RWPE2 (cell line): ENCODE data around the gene CBFA2T2.
"Not testable (repeated sequence)": the region's sequence is repeated elsewhere in the genome, so short reads cannot be mapped to it uniquely, and the experiment has no call there.

Experiments used
- ATAC-seq: fragments of 200-7000 bp; cut with Tn5 transposase; 3 replicates; pipeline ENCODE4 v1.9.1; 2021; ENCODE audit warnings: low read depth
- DNase-seq: peaks from one replicate; pipeline ENCODE4 v3.0.0-alpha.2; 2020; ENCODE audit warnings: low spot score
- H3K27ac ChIP-seq: fragments of 450-650 bp; 2 replicates; pipeline ENCODE4 v1.5.1; 2017; ENCODE audit warnings: mild to moderate bottlenecking; ENCODE audit not compliant: poor library complexity, severe bottlenecking
- H3K27me3 ChIP-seq: fragments of 250-450 bp; sonication (Bioruptor Pico); 2 replicates; pipeline ENCODE4 v1.5.1; 2021; ENCODE audit warnings: mild to moderate bottlenecking, moderate library complexity; ENCODE audit not compliant: insufficient read depth, poor library complexity, severe bottlenecking
- H3K36me3 ChIP-seq: fragments of 250-450 bp; sonication (Bioruptor Pico); 2 replicates; pipeline ENCODE4 v1.5.1; 2020; ENCODE audit warnings: low read depth, mild to moderate bottlenecking, moderate library complexity
- H3K4me1 ChIP-seq: fragments of 250-450 bp; sonication (Bioruptor Pico); 2 replicates; pipeline ENCODE4 v1.5.1; 2021; ENCODE audit warnings: mild to moderate bottlenecking, moderate library complexity; ENCODE audit not compliant: insufficient read depth, poor library complexity, severe bottlenecking
- H3K4me3 ChIP-seq: fragments of 250-450 bp; sonication (Bioruptor Pico); 2 replicates; pipeline ENCODE4 v1.5.1; 2021; ENCODE audit warnings: mild to moderate bottlenecking, moderate library complexity; ENCODE audit not compliant: severe bottlenecking
- H3K9me3 ChIP-seq: fragments of 250-450 bp; sonication (Bioruptor Pico); 2 replicates; pipeline ENCODE4 v1.5.1; 2021; ENCODE audit warnings: mild to moderate bottlenecking, moderate library complexity; ENCODE audit not compliant: severe bottlenecking
- TF ChIP-seq, protein P1 (sequence below): fragments of 450-650 bp; IDR thresholded peaks from one replicate; pipeline ENCODE4 v1.5.1; 2017; ENCODE audit warnings: mild to moderate bottlenecking, moderate library complexity; ENCODE audit not compliant: poor library complexity, severe bottlenecking

Gene CBFA2T2

DNA sequence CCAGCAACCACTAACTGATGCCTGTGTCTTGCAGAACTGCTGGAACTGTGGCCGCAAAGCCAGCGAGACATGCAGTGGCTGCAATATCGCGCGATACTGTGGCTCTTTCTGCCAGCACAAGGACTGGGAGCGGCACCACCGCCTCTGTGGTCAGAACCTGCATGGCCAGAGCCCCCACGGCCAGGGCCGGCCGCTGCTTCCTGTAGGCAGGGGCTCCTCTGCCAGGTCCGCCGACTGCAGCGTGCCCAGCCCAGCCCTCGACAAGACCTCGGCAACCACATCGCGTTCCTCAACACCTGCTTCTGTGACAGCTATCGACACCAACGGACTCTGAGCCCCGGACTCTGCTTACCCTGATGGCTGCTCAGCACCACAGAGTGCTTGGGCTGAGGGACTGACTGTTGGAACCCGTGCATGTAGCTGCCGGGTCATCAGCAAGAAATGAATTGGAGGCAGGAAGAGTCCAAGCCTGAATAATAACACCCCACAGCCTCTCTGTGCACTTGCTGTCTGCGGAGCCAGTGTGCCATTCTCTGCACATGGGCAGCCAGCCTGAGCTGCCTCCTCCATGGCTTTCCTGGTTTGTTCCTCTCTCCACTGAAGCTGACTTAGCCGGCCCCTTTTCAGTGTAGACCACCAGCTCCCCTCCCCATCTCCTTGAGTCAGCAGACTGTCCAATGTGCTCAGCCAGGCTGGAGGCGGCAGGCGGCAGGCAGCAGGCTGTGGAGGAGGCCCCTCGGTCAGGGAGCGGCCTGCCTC, 154.6 kb downstream of the CBFA2T2 start:
- DNase-seq (peak; percentile 82), ATAC-seq (no peak; the same call in 2 of the 3 replicates)
- H3K4me3 ChIP-seq, result no peak overlapping the region
- no peaks in the 10 kb centered on the region for H3K4me1 ChIP-seq
- TF ChIP-seq, protein P1, sequence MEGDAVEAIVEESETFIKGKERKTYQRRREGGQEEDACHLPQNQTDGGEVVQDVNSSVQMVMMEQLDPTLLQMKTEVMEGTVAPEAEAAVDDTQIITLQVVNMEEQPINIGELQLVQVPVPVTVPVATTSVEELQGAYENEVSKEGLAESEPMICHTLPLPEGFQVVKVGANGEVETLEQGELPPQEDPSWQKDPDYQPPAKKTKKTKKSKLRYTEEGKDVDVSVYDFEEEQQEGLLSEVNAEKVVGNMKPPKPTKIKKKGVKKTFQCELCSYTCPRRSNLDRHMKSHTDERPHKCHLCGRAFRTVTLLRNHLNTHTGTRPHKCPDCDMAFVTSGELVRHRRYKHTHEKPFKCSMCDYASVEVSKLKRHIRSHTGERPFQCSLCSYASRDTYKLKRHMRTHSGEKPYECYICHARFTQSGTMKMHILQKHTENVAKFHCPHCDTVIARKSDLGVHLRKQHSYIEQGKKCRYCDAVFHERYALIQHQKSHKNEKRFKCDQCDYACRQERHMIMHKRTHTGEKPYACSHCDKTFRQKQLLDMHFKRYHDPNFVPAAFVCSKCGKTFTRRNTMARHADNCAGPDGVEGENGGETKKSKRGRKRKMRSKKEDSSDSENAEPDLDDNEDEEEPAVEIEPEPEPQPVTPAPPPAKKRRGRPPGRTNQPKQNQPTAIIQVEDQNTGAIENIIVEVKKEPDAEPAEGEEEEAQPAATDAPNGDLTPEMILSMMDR, result no peak
- H3K36me3 ChIP-seq, result peaks cover 28% of the 10 kb centered on the region
- H3K27ac ChIP-seq, result no peak overlapping the region
- no peaks in the 10 kb centered on the region for H3K9me3 ChIP-seq
- H3K27me3 ChIP-seq, result no peaks in the 10 kb centered on the region

DNA sequence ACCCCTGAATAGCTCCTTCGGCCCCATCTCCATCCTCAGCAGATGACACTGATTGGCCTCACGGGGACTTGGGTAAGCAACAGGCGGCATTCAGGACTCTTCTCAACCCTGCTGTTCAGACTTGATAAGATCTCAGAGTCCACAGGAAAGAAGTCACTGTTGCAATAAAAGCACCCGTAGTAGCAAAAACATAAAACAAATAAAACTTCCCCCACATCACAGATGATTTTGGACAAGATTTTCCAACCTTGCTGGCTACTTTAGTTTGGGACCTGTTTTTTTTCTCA, 155.1 kb downstream of the CBFA2T2 start:
- TF ChIP-seq, protein P1, result no peak
- ATAC-seq (no peak), DNase-seq (no peak)

DNA sequence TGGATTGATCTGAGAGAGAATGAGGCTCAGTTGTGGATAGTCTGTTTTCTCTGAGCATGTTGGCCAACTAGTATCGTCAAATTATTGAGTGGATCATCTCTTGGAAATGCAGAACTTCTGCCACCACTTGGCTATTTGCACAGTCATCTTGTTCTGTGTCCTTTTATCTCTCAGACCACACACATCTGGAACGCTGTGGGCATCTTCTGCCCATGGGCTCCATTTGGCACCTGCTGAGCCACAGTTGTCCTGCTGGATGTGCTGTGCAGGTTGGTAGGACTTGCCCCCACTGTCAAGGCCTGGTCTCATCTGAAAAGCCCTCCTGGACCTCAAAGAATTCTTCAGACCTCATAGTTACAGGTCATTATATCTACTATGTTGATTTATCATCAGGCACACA, 155.5 kb downstream of the CBFA2T2 start:
- no peaks in the 10 kb centered on the region for H3K4me1 ChIP-seq
- DNase-seq (peak; percentile 60), ATAC-seq (no peak)
- no peak overlapping the region for H3K4me3 ChIP-seq
- H3K27ac ChIP-seq, result no peak overlapping the region
- H3K9me3 ChIP-seq, result no peaks in the 10 kb centered on the region
- H3K36me3 ChIP-seq, result peaks cover 24% of the 10 kb centered on the region
- TF ChIP-seq, protein P1, result no peak
- H3K27me3 ChIP-seq, result no peaks in the 10 kb centered on the region

More for the DNA sequence above, 155.1 kb downstream of the CBFA2T2 start:
- Histone ChIP-seq H3K4me3 (no peak overlapping the region), H3K27ac (no peak overlapping the region), H3K36me3 (peaks cover 27% of the 10 kb centered on the region), H3K4me1 (no peaks in the 10 kb centered on the region), H3K9me3 (no peaks in the 10 kb centered on the region), H3K27me3 (no peaks in the 10 kb centered on the region)

DNA sequence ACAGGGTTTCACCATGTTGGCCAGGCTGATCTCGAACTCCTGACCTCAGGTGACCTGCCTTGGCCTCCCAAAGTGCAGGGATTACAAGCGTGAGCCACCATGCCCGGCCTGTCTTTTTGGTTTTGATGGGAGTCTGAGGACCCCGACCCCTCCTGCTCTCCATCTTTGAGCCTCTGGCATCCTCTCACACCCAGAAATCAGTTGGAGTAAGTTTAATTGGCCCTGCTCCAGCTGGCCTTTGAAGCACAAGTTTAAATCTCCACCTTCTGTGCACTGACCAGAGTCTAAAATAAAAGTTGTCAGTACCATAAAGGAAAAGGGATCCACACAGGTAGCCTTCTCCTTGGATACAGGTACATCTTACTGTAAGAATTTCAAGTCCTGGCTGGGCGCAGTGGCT, 156.3 kb downstream of the CBFA2T2 start:
- H3K4me1 ChIP-seq, result no peaks in the 10 kb centered on the region
- H3K27me3 ChIP-seq, result no peaks in the 10 kb centered on the region
- TF ChIP-seq, protein P1, result no peak
- no peaks in the 10 kb centered on the region for H3K9me3 ChIP-seq
- H3K4me3 ChIP-seq, result no peak overlapping the region
- peaks cover 20% of the 10 kb centered on the region for H3K36me3 ChIP-seq
- DNase-seq (peak; percentile 64), ATAC-seq (no peak)
- no peak overlapping the region for H3K27ac ChIP-seq

DNA sequence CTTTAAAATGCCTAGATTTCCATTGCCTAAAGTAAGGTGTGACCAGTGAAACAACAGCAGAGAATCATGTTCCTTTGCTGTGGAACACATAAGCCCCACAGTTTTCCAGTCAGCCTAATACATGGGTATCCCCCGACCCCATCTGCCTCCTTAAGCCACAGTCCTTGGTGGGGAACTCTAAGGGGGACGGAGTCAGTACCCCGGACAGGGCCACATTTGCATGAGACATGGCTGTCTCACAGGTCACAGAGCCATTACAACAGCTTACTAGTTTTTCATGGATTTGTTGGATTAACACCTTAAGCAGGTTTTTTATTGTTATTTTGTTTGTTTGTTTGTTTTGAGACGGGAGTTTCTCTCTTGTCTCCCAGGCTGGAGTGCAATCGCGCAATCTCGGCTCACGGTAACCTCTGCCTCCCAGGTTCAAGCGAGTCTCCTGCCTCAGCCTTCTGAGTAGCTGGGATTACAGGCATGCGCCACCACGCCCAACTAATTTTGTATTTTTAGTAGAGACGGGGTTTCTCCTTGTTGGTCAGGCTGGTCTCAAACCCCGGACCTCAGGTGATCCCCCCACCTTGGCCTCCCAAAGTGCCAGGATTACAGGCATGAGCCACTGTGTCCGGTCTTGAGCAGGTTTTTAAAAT, 157.2 kb downstream of the CBFA2T2 start:
- H3K27me3 ChIP-seq, H3K4me3 ChIP-seq, H3K27ac ChIP-seq, ATAC-seq, H3K9me3 ChIP-seq, H3K4me1 ChIP-seq: not testable (repeated sequence)
- peaks cover 20% of the 10 kb centered on the region for H3K36me3 ChIP-seq
- DNase-seq, result peak; percentile 61
